ENCODE data around the gene CWC27. TPM values are rescaled to one million over a fixed set of nuclear protein-coding genes. Genes with fewer than 3 reads are reported as not detected.
A peak's percentile ranks its signal among the peaks of the same experiment; 100 is the strongest.

The CWC27 gene
- total and polyA plus RNA-seq, 10 donors = 11.1 to 22.1 (median 15.9) TPM

- Histone ChIP-seq H3K36me3 (no peaks in the 10 kb centered on the region), H3K27ac (no peak overlapping the region), H3K4me3 (no peak overlapping the region), H3K27me3 (replicated peaks in 1 of 7) (no peaks in the 10 kb centered on the region), H3K9me3 (peaks cover 0 to 17% (median 15%) of the 10 kb centered on the region in 8 donors), H3K4me1 (no peaks in the 10 kb centered on the region)
- TF ChIP-seq POLR2A (IDR thresholded peaks at IDR 0.05) (no peak), CTCF (IDR thresholded peaks at IDR 0.05 in 8 of 11, conservative IDR thresholded peaks at IDR 0.05 in 3 of 11) (peak in 9 of 11 experiments; percentile 20 to 62 (median 46))
- no peak for DNase-seq
- intact Hi-C loops (cut with DNase I; ENCODE audit: low total_unique reads) = loop anchor here (5.0 kb wide), 1 partner anchor 523 kb away; the partner anchor contains the start of gene ADAMTS6
Measured at GRCh38 chr5:64958757-64959391, 190.1 kb downstream of the CWC27 start.

- no peaks in the 10 kb centered on the region for H3K36me3 ChIP-seq
- 79 to 98% (median 90%) methylated on average over 1 of the region's 1 CpG for WGBS, 5 donors
- H3K9me3 ChIP-seq = peaks cover 0 to 21% (median 19%) of the 10 kb centered on the region in 8 donors
- intact Hi-C loops (cut with DNase I; ENCODE audit: low total_unique reads) = no loop called here
- no peaks in the 10 kb centered on the region for H3K27me3 ChIP-seq (replicated peaks in 1 of 7)
- TF ChIP-seq POLR2A (IDR thresholded peaks at IDR 0.05) (no peak), POLR2AphosphoS5 (IDR thresholded peaks at IDR 0.05) (no peak), CTCF (IDR thresholded peaks at IDR 0.05 in 8 of 11, conservative IDR thresholded peaks at IDR 0.05 in 3 of 11) (no peak)
- H3K4me3 ChIP-seq = no peak overlapping the region
- H3K27ac ChIP-seq = no peak overlapping the region
- H3K4me1 ChIP-seq = no peaks in the 10 kb centered on the region
- DNase-seq = no peak
Measured at GRCh38 chr5:64963278-64963677, 194.5 kb downstream of the CWC27 start.

- Histone ChIP-seq H3K36me3 (peaks cover 0 to 20% (median 2%) of the 10 kb centered on the region in 6 donors), H3K4me1 (no peaks in the 10 kb centered on the region), H3K27me3 (replicated peaks in 1 of 7) (no peaks in the 10 kb centered on the region), H3K27ac (no peak overlapping the region), H3K4me3 (no peak overlapping the region), H3K9me3 (peaks cover 0 to 7% (median 5%) of the 10 kb centered on the region in 8 donors)
- TF ChIP-seq POLR2A (IDR thresholded peaks at IDR 0.05) (no peak), POLR2AphosphoS5 (IDR thresholded peaks at IDR 0.05) (no peak), CTCF (IDR thresholded peaks at IDR 0.05 in 8 of 11, conservative IDR thresholded peaks at IDR 0.05 in 3 of 11) (no peak)
- intact Hi-C loops (cut with DNase I; ENCODE audit: low total_unique reads) = no loop called here
- WGBS, 5 donors = 90 to 100% (median 96%) methylated on average over 1 of the region's 1 CpG
- no peak for DNase-seq
Measured at GRCh38 chr5:64968591-64969110, 199.9 kb downstream of the CWC27 start.

- no peak overlapping the region for H3K4me3 ChIP-seq
- no peak for TF ChIP-seq POLR2AphosphoS5 (IDR thresholded peaks at IDR 0.05)
- no peak for TF ChIP-seq CTCF (IDR thresholded peaks at IDR 0.05 in 8 of 11, conservative IDR thresholded peaks at IDR 0.05 in 3 of 11)
- no peak for TF ChIP-seq POLR2A (IDR thresholded peaks at IDR 0.05)
- no peaks in the 10 kb centered on the region for H3K4me1 ChIP-seq
- intact Hi-C loops (cut with DNase I; ENCODE audit: low total_unique reads) = no loop called here
- H3K27me3 ChIP-seq (replicated peaks in 1 of 7) = no peaks in the 10 kb centered on the region
- DNase-seq = no peak
- WGBS, 5 donors = 79 to 88% (median 82%) methylated on average over 5 of the region's 5 CpGs
- H3K9me3 ChIP-seq = no peaks in the 10 kb centered on the region
- H3K27ac ChIP-seq = no peak overlapping the region
- H3K36me3 ChIP-seq = peaks cover 0 to 28% (median 3%) of the 10 kb centered on the region in 6 donors
Measured at GRCh38 chr5:64969578-64969977, 200.8 kb downstream of the CWC27 start.

All from spleen (tissue), 11 donors.